ENCODE results near the gene MMP7. TPM values are rescaled to one million over a fixed set of nuclear protein-coding genes. Genes with fewer than 3 reads are reported as not detected.

MMP7 gene
- total and polyA plus RNA-seq, 2 of the 4 experiments (the other 2 are of a cell fraction) = not detected

DNA sequence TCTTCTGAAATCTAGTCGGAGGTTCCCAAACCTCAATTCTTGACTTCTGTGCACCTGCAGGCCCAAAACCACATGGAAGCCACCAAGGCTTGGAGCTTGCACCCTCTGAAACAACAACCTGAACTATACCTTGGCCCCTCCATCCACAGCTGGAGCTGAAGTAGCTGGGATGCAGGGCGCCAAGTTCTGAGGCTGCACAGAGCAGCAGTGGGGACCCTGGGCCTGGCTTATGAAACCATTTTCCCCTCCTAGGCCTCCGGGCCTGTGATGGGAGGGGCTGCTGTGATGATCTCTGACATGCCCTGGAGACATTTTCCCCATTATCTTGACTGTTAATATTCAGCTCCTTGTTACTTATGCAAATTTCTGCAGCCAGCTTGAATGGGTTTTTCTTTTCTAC lies 38.3 kb upstream of the MMP7 start:
- ATAC-seq (ENCODE audit: low read depth) = no peak
- Histone ChIP-seq H2AK9ac (replicated peaks; ENCODE audit: low read depth, low read length, poor library complexity) (no peak overlapping the region), H2AFZ (replicated peaks; ENCODE audit: low read length, poor library complexity) (no peak overlapping the region), H2BK20ac (ENCODE audit: low read depth, low read length) (no peak overlapping the region), H2BK5ac (ENCODE audit: low read depth, low read length, poor library complexity, severe bottlenecking) (no peak overlapping the region), H3K9ac (ENCODE audit: low read depth, low read length) (no peak overlapping the region), H4K91ac (ENCODE audit: insufficient read depth, low read depth, low read length) (no peak overlapping the region), H3K4me3 (ENCODE audit: insufficient read depth, low read depth, low read length) (no peak overlapping the region), H3K56ac (ENCODE audit: extremely low read depth, insufficient read depth, low read length) (no peak overlapping the region), H3K4ac (ENCODE audit: low read depth, low read length) (no peak overlapping the region), H3K14ac (replicated peaks; ENCODE audit: low read depth, low read length) (no peak overlapping the region), H3K4me2 (ENCODE audit: low read depth, low read length) (no peak overlapping the region), H3K4me1 (ENCODE audit: control insufficient read depth, insufficient read depth, low read length) (no peaks in the 10 kb centered on the region), H3K79me1 (ENCODE audit: low read depth in 1 of 2, low read length in 2 of 2) (no peaks in the 10 kb centered on the region), H3K27me3 (ENCODE audit: control insufficient read depth, insufficient read depth, low read length) (no peaks in the 10 kb centered on the region), H4K8ac (ENCODE audit: low read depth in 2 of 2, low read length in 2 of 2) (no peak overlapping the region), H2BK15ac (ENCODE audit: low read depth, low read length) (no peak overlapping the region), H2BK120ac (ENCODE audit: low read depth, low read length) (no peak overlapping the region), H3K23ac (ENCODE audit: low read depth, low read length) (no peak overlapping the region), H3K18ac (ENCODE audit: low read depth, low read length) (no peak overlapping the region), H4K5ac (ENCODE audit: low read depth, low read length) (no peak overlapping the region), H4K20me1 (ENCODE audit: insufficient read depth, low read length) (no peaks in the 10 kb centered on the region), H2AK5ac (ENCODE audit: low read depth, low read length) (no peak overlapping the region), H3K36me3 (ENCODE audit: control insufficient read depth, insufficient read depth, low read length) (no peaks in the 10 kb centered on the region), H3K9me3 (ENCODE audit: control insufficient read depth, insufficient read depth, low read length) (0 out of 2 replicates have a peak, but pooled peaks cover 3% of the 10 kb centered on the region), H3K9me1 (ENCODE audit: insufficient read depth, low read length) (0 out of 2 replicates have a peak, but pooled peaks cover under 1% of the 10 kb centered on the region), H3K27ac (ENCODE audit: insufficient read depth, low read length) (no peak overlapping the region)
- intact Hi-C loops (cut with micrococcal nuclease) = no loop called here
- ChIA-PET CTCF (no interaction called here), POLR2A (ENCODE audit: unreplicated experiment) (no interaction called here)
- DNase-seq = no peak
- in situ Hi-C loops (cut with MboI; ENCODE audit: low sequenced_read_pairs) = no loop called here
- dilution Hi-C loops (cut with HindIII; ENCODE audit: low sequenced_read_pairs, unreplicated experiment) = no loop called here
- no CpG with 5 or more reads among the region's 3 CpGs for WGBS, 2 experiments (ENCODE audit: extremely low coverage in 2 of 2, insufficient read length in 1 of 2)
- no TSS peak for BruUV-seq (replicated peaks)
- TF ChIP-seq SMC3 (IDR thresholded peaks at IDR 0.05; ENCODE audit: low read depth, low read length) (no peak), MAFK (IDR thresholded peaks at IDR 0.05; ENCODE audit: low read depth, low read length) (no peak), MAZ (IDR thresholded peaks at IDR 0.05; ENCODE audit: borderline replicate concordance, low read depth, low read length) (no peak), RAD21 (IDR thresholded peaks at IDR 0.05; ENCODE audit: low read length) (no peak), POLR2A (IDR thresholded peaks at IDR 0.05; ENCODE audit: low read depth, low read length) (no peak), CEBPB (IDR thresholded peaks at IDR 0.05; ENCODE audit: low read depth, low read length) (no peak), CHD1 (IDR thresholded peaks at IDR 0.05; ENCODE audit: low read depth, low read length) (no peak), BHLHE40 (IDR thresholded peaks at IDR 0.05; ENCODE audit: low read depth, low read length) (no peak), RFX5 (IDR thresholded peaks at IDR 0.05; ENCODE audit: low read depth, low read length) (no peak), MXI1 (IDR thresholded peaks at IDR 0.05; ENCODE audit: borderline replicate concordance, low read depth, low read length) (no peak), NFE2L2 (IDR thresholded peaks at IDR 0.05; ENCODE audit: low read depth, low read length) (no peak), RCOR1 (IDR thresholded peaks at IDR 0.05; ENCODE audit: insufficient replicate concordance, low read length) (no peak), FOS (IDR thresholded peaks at IDR 0.05; ENCODE audit: low read depth, low read length) (no peak)
- TF ChIP-seq, protein P1, sequence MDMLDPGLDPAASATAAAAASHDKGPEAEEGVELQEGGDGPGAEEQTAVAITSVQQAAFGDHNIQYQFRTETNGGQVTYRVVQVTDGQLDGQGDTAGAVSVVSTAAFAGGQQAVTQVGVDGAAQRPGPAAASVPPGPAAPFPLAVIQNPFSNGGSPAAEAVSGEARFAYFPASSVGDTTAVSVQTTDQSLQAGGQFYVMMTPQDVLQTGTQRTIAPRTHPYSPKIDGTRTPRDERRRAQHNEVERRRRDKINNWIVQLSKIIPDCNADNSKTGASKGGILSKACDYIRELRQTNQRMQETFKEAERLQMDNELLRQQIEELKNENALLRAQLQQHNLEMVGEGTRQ (IDR thresholded peaks at IDR 0.05; ENCODE audit: low read depth, low read length) = no peak
- TF ChIP-seq, protein P2, sequence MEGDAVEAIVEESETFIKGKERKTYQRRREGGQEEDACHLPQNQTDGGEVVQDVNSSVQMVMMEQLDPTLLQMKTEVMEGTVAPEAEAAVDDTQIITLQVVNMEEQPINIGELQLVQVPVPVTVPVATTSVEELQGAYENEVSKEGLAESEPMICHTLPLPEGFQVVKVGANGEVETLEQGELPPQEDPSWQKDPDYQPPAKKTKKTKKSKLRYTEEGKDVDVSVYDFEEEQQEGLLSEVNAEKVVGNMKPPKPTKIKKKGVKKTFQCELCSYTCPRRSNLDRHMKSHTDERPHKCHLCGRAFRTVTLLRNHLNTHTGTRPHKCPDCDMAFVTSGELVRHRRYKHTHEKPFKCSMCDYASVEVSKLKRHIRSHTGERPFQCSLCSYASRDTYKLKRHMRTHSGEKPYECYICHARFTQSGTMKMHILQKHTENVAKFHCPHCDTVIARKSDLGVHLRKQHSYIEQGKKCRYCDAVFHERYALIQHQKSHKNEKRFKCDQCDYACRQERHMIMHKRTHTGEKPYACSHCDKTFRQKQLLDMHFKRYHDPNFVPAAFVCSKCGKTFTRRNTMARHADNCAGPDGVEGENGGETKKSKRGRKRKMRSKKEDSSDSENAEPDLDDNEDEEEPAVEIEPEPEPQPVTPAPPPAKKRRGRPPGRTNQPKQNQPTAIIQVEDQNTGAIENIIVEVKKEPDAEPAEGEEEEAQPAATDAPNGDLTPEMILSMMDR (conservative IDR thresholded peaks at IDR 0.05; ENCODE audit: low read depth, low read length) = no peak
- TF ChIP-seq, protein P3, sequence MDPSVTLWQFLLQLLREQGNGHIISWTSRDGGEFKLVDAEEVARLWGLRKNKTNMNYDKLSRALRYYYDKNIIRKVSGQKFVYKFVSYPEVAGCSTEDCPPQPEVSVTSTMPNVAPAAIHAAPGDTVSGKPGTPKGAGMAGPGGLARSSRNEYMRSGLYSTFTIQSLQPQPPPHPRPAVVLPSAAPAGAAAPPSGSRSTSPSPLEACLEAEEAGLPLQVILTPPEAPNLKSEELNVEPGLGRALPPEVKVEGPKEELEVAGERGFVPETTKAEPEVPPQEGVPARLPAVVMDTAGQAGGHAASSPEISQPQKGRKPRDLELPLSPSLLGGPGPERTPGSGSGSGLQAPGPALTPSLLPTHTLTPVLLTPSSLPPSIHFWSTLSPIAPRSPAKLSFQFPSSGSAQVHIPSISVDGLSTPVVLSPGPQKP (IDR thresholded peaks at IDR 0.05; ENCODE audit: borderline replicate concordance, low read depth, low read length) = no peak
